ENCODE measurements around the gene ARID5B.
"Not testable (repeated sequence)": the region's sequence is repeated elsewhere in the genome, so short reads cannot be mapped to it uniquely, and the experiment has no call there.

ARID5B gene

DNA sequence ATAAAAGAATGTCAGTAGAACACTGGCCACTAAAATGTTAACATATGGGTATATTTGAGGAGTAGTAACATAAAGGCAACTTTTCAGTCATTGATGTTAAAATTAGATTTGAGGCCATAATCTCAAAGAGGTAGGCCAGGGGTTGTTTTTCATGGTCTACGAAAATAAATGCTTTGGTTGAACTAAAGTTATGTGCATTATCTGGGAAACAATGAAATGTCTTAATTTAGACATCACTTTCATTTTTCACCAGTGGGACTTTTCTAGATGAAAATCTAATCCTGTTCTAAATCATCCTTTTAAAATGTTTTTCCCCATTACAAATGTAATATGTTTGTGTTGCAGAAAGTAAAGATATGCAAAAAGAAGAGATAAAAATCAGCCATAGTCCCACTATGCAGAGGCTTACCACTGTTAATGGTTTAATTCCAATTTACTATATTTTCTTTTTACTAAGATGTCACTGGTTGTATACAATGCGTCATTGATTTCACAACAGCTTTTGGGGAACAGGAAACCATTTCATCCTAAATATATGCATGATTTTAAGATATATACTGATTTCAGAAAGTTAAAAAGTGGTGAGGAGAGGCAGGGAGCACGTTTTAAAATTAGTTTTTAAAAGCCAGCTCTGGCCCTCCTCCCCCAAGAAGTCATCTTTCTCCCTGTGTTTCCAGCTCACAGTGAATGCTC is 64.3 kb downstream of the ARID5B start:
- DNase-seq (ENCODE audit: low read depth): no peak

DNA sequence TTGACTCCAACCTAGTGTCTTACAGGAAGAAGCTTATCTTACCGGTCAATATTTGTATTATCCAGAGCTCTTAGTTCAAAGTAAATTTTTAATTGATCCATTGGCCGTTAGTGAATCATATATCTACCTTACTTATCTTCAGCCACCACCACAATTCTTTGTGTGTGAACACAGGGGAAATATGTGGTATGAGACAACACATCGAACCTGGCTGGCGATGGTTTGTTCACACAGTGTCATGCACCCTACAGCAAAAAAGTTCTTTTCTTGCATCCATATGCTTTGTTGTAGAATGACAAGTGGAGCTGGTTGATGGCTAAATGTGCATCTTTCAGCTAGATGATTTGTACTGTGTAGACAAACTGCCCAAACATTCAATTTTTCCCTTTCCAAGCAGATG is 65.8 kb downstream of the ARID5B start:
- no peak for DNase-seq (ENCODE audit: low read depth)

DNA sequence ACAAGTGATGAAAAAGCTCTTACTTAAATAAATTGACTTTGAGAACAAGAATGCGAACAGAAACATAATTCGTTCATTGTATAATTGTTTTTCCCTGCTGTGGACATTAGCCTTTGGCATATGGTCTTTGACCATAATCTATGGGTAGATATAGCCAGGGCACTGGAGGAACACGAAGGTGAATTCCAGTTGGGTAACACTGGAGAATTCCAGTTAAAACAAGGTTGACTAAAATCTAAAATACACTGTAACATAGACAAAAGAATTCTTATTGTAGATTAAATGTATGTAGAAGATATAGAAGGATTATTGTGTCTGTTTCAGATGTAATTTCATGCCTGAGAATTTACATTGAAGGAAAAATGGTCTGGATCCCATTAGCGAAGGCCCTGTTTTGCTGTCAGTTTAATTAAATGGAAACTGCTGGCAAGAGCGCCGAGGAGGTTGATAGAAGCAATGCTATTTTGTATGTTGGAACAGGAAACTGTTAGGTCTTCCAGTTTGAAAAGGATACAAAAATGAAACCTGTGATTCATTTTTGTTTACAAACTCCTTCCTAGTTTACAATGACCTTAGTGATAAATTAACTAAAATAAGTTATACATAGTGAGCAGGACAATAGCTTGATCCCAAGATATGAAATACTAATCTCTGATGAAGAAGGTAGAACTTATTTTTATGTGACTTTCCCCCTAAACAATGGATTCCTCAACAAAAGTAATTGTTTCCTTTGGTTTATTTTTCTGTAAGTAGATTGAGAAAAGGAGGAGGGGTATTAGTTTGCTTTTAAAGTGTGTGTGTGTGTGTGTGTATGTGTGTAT is 68.9 kb downstream of the ARID5B start:
- DNase-seq (ENCODE audit: low read depth): no peak

DNA sequence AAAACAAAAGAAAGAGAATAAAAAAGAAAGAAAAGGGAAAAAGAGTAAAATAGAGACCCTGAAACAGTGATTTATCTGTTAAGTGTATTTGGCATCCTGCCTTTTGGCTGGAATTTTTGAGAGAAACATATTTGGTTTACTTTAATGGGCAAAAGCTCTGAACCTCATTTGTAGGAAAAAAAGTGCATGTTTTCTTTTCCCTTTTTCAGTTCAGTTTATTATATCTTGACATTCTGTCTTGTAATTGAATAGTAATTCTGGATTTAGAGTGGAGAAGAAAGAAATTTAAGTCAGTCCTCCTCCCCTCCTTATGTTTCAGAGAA is 69.5 kb downstream of the ARID5B start:
- DNase-seq (ENCODE audit: low read depth): no peak

DNA sequence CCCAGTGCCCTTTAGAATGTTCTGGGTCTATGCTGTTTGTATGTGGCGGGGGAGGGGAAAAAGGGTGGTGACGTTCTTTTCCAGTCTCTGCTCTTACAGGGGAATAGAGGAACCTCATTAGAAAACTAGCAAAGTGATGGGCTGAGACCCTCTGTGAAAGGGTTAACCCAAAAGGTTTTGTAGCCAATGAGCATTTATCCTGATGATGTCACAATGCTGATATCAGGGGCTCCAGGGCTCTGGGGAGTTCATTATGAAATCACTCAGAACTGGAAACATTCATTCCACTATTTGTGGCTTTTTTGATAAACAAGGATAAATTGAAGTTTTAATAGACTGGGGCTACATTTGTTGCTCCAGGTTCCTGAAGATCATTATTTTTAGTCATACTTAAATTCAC is 71.7 kb downstream of the ARID5B start:
- DNase-seq (ENCODE audit: low read depth): no peak

DNA sequence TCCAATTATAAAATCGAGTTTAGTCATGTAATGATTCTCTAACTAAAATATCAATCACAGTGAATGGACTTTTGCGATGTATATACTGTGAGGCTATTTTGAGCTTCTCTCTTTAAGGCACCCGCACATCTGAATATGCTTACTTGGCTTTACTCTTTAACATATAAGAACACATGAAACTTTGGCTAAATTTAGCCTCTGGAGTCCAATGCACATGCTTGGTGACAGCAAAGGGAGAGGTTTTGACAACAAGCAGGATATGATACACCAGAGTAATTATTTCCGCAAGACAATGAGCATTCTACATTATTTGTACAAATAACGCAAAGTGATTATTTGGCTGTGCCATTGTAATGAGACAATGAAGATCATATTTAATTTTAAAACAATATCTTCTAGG is 72.4 kb downstream of the ARID5B start:
- DNase-seq (ENCODE audit: low read depth): no peak

DNA sequence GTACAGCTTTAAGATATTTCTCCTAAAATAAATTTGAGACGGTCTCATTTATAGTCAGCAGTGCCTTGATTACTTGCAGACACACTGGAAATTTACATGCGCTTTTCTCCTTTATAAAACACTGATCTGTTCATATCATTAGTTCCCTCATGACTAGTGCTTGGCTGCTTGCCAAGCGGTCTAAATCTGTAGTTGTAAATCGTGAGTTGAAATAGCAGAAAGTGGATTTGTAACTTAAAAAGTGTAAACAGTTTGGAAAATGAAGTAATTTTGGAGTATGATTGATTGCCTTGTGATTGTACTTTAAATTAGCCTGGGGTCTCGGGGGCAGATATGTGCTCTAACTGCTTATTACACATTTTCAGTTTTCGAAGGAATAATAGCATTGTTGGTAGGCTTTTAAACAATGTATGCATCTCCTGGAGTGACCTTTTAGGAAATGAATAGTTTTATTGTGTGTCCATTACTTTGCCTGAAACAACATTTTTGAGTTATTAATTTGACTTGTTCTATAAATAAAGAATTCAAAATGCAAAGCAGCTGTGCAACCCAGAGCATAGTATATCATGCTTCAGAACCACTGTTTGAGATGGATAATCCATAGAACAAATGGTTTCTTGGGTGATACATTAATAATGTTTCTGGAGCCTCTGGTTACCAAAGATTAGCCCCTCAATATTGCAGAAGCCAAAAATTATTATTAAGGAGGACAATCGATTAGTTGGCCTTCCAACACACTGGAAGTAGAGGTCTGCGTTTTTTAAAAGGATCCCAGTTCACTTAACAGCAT is 73.3 kb downstream of the ARID5B start:
- DNase-seq (ENCODE audit: low read depth): no peak

DNA sequence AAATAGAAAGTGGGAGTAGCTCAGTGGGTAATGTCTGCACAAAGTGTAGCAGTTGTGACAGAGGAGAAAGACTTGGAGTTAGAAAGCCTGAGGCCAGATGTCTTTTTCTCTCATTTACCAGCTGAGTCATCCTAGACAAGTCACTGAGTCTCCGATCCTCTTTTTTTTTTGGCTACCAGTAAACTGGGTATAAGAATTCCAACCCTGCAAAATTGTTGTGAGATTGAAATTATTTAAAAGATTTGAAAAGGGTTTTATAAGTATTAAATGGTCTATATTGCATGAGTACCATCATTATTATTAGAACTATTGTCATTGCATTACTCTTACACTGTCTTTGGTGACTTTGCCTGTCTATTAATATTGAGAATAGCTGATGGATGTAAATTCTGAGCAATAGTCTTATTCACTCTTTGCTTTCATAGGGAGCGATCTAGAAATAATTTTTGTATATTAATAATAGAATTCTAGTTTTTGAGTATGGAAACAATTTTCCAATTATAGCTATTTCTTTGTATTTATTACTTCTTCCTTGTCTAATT is 74.0 kb downstream of the ARID5B start:
- no peak for DNase-seq (ENCODE audit: low read depth)

DNA sequence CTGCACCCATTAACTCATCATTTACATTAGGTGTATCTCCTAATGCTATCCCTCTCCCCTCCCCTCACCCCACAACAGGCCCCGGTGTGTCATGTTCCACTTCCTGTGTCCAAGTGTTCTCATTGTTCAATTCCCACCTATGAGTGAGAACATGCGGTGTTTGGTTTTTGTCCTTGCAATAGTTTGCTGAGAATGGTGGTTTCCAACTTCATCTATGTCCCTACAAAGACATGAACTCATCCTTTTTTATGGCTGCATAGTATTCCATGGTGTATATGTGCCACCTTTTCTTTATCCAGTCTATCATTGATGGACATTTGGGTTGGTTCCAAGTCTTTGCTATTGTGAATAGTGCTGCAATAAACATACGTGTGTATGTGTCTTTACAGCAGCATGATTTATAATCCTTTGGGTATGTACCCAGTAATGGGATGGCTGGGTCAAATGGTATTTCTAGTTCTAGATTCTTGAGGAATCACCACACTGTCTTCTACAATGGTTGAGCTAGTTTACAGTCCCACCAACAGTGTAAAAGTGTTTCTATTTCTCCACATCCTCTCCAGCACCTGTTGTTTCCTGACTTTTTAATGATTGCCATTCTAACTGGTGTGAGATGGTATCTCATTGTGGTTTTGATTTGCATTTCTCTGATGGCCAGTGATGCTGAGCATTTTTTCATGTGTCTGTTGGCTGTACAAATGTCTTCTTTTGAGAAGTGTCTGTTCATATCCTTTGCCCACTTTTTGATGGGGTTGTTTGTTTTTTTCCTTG is 75.6 kb downstream of the ARID5B start:
- DNase-seq (ENCODE audit: low read depth): not testable (repeated sequence)

DNA sequence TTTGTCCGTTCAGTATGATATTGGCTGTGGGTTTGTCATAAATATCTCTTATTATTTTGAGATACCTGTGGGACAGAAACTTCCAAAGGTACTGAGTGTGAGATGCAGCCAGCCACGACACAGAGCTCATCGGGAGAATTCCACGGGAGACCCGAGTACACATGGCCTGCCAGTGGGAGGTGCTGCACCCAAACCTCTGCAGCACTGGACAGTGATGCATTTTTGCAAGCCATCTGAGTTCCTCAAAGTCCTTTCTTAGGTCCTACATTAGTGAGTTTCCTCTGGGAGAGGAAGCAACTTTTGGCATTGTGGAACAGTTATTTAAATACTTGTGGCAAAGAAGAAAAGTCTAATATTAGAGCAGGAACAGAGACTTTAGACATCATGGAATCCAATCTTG is 77.5 kb downstream of the ARID5B start:
- DNase-seq (ENCODE audit: low read depth): no peak

DNA sequence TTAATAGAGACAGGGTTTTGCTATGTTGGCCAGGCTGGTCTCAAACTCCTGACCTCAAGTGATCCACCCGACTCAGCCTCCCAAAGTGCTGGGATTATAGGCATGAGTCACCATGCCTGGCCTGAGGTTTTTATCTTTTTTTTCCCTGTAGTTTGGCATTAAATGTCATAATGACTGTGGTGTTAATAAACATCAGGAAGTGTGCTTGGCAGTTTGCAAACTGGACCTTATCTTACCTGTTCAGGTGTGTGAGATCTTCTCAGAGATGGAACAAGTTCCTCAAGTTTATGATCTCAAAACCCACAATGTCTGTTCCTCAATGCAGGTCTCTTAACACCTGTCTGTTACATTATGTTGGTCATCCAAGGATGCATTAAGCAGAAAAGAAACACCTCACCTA is 80.0 kb downstream of the ARID5B start:
- no peak for DNase-seq (ENCODE audit: low read depth)

DNA sequence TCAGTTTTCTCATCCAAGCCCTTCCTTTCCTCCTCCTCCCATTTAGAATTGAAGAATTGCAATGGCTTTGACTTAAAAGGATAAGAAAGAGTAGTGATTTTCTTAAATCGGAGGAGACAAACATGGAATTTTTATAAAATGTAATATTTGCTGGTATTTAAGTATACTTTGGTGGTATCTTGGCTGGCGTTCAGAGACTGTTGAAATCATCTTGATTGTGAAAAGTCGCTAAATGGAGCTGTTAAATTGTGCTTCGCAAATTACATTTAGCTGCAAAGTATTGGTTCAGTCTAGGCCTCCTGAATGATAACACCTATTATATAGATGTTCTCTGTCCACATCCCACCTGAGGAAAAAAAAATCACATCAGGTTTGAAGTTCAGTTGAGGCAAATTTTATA is 81.8 kb downstream of the ARID5B start:
- no peak for DNase-seq (ENCODE audit: low read depth)

DNA sequence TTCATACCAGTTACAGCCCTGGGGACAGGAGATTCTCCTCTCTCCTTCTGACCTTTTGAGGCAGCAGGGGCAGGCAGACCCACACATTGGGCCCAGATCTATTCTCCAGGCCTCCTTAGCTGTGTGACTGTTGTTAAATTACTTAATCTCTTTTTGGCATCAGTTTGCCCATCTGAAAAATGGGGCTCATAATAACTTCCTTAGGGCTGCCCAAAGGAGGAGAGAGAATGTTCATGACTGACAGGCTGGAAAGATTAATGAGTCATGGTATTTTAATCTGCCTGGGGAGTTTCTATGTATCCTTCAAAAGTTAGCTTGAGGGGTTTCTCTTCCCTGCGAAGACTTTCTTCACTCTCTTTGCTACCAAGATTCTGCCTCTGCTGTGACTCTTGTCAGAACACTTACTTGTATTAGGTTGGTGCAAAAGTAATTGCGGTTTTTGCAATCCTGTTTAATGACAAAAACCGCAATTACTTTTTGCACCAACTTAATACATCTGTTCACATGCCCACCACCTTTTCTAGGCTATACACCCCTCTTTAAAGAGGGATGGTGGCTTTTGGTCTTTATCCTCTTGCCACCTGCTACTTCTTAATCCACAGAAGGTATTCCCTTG is 83.4 kb downstream of the ARID5B start:
- no peak for DNase-seq (ENCODE audit: low read depth)

DNA sequence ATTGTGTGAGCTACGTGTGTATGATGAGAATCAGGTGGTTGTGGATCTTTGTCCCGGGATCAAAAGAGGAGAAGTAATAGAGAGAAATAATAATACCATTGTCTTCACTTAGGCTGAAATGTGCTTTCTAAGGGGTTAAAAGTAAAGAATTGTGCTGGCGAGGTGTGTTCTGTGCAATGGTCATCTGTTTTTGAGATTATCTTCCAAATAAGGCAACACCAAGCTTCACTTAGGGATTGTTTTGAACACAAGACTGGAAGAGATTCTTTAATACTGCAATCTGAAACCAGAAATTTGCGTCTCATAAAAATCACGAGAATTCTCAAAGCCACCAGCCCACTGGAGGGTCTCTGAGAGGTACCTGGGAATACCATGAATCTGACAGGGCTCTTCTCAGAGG is 84.2 kb downstream of the ARID5B start:
- DNase-seq (ENCODE audit: low read depth): no peak

DNA sequence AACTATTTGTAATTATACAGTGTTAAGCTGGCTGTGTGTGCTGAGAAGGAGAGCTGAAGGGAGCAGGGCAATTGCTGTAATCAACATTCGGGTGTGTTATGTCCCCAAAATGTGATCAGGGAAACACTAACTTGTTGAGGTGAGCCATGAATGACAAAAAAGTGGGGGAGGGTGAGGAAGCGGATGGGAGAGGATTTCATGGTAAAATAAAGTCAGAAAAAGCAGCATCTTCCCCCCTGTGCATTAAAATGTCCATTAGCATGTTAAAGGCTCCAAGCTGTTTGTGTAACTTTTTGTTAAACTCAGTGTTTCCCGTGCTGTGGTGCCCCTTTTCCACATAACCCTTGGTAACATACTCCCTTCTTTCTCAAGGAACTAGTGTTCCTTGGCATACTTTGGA is 84.9 kb downstream of the ARID5B start:
- DNase-seq (ENCODE audit: low read depth): no peak

DNA sequence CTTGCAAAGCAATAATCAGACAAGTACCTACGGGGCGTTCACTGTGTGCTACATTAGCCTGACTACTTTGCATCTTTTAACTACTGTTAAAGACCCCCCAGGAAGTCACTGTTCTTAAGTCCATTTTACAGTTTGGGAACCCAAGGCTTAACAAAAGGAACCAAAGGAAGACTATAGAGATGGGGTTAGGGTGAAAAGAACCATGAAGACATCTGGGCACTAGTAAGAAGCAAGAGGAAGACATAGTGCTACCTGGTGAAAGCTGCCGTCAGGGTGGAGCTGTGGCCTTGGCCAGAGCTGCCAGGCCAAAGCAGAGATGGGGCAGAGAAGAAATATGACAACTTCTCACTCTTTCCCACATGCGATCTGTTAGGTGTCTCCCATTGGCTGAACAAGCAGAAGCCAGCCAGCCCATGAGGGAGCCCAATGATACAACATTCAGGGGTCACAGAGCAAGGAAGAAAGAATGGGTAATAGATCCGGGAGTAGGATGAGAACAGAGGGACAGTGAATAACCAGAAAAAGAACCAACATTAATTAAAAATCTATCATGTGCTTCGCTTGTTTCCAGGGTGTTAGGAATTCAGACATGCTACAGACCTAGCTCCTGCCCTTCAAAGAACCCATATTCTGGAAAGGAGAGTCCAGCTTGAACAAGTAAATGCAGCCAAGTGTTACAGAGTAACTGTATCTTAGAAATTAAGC is 85.4 kb downstream of the ARID5B start:
- no peak for DNase-seq (ENCODE audit: low read depth)

DNA sequence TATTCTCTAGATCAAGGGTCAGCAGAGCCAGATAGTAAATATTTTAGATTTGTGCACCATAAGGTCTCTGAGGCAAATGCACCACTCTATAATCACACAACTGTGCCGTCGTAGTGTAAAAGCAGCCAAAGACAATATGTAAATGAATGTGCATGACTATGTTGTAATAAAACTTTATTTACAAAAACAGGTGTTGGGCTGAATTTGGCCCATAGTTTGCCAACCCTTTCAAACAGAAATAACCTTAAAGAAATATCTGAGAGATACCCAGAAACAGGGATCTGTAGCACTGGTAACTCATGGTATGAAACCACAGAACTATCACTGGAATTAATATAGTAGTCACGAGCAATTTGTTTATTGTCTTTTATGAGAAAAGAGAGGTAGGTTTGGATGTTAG is 86.0 kb downstream of the ARID5B start:
- no peak for DNase-seq (ENCODE audit: low read depth)

DNA sequence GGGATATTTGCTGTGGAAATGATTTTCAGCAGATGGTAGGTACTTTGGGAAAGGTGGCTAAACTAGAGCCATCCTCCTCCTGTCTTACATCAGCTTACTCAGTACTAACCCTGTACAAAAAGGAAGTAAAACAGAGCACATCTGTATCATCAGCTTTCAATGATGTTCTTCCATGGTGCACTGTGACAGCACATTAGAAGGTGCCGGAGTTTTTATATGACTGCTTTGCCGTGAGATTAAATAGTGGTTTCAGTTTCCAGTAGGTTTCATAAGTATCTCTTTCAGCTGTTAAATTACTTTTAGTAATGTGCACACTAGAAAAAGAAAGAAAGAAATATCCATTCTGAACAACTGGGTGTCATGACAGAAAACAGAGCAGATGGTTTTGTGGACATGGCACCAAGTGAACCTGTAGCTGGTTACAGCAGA is 86.5 kb downstream of the ARID5B start:
- no peak for DNase-seq (ENCODE audit: low read depth)

DNA sequence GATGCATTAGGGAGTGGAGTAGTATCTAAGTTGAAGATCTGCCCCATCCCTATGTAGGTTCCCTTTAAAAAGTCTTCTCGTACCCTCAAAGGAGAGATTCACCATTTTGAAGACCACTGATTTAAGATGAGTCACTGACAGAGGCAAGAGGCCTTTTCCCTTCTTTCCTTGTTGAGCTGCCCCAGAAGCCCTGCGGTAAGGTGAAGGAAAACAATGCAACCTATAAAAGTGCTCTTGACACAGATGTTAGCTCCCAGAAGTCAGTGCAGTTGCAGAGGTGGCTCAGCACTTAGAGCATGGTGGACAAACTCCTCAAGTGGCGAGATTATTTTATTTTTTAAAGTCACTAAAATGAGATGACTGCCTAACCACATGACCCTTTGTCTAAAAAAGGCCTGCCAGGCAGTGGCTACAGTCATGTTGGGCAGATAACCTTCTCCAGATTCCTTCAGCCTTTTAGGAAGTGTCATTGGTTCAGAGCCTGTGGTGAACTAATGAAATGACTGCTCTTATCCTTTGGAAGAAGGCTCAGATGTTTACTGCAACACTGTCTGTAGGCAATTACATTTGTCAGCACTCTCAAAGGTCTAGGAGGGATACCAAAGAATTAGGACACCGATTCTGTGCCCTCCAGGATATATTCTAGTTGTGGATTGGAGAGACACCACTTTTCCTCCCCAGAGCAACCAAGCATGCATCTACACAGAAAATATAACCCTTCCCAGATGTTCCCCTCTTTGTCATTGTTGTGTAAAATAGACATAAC is 88.7 kb downstream of the ARID5B start:
- DNase-seq (ENCODE audit: low read depth): no peak

DNA sequence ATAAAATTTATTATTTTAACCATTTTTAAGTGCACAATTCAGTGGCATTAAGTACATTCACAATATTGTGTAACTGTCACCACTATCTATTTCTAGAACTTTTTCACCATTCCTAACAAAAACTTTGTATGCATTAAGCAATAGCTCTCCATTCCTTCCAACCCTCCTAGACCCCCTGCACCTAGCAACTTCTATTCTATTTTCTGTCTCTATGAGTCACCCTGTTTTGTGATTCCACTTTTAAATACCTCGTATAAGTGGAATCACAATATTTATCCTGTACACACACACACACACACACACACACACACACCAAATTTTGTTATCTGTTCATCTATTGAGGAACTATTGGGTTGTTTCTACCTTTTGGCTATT is 89.2 kb downstream of the ARID5B start:
- DNase-seq (ENCODE audit: low read depth): no peak

Data from HS-27A (cell line).